MM.1S (cell line): ENCODE data around the gene RNLS.

Source experiments
- CTCF ChIP-seq: fragments of 300-600 bp; sonication (generic); IDR thresholded peaks from 2 replicates; pipeline ENCODE4 v1.5.1; 2016; ENCODE audit warnings: antibody characterized with exemption, low read length, mixed read lengths
- EZH2 ChIP-seq: fragments of 300-600 bp; sonication (generic); optimal IDR thresholded peaks from 2 replicates; pipeline ENCODE3; 2017; ENCODE audit warnings: low read depth, mild to moderate bottlenecking, antibody characterized with exemption, low read length, mixed read lengths

DNA sequence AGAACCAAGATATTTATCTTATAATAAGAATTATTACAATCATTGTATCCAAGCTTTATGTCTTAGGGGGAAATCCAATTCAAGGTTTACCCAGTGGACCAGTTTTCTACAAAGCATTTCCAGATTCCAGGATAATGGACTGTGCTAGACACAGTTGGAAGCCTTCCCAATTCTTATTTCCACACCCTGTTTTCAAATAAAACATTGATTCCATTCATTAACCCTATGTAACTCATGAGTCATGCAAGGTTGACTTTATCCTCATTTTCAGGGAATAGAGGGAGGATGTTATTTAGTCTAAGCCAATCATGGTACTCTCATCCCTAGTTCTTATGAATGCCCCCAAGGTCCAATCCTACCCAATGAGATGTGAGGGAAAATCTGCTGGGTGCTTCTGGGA lies 145.7 kb downstream of the RNLS start:
- no peak for TF ChIP-seq EZH2
- no peak for TF ChIP-seq CTCF
